Esophagus squamous epithelium (tissue), 4 donors: Measurements from ENCODE around the gene WFS1.

Experiments used
- POLR2A ChIP-seq, 4 donors: fragments of 450-650 bp; IDR thresholded peaks; one replicate each; pipeline ENCODE4 v1.6.1; 2017; ENCODE audit warnings: antibody characterized with exemption in 4 of 4, mild to moderate bottlenecking in 4 of 4, moderate library complexity in 3 of 4
- TF ChIP-seq, protein P1 (sequence below), 6 experiments: fragments of 450-650 bp in 4 of 6; fragments of 200-600 bp in 2 of 6; sonication (generic) in 2 of 6; IDR thresholded peaks; one replicate each; pipeline ENCODE4 v1.5.1; 2016 to 2019; ENCODE audit warnings: antibody characterized with exemption in 6 of 6, mild to moderate bottlenecking in 4 of 6, moderate library complexity in 4 of 6

- TF ChIP-seq, protein P1, sequence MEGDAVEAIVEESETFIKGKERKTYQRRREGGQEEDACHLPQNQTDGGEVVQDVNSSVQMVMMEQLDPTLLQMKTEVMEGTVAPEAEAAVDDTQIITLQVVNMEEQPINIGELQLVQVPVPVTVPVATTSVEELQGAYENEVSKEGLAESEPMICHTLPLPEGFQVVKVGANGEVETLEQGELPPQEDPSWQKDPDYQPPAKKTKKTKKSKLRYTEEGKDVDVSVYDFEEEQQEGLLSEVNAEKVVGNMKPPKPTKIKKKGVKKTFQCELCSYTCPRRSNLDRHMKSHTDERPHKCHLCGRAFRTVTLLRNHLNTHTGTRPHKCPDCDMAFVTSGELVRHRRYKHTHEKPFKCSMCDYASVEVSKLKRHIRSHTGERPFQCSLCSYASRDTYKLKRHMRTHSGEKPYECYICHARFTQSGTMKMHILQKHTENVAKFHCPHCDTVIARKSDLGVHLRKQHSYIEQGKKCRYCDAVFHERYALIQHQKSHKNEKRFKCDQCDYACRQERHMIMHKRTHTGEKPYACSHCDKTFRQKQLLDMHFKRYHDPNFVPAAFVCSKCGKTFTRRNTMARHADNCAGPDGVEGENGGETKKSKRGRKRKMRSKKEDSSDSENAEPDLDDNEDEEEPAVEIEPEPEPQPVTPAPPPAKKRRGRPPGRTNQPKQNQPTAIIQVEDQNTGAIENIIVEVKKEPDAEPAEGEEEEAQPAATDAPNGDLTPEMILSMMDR (IDR thresholded peaks at IDR 0.05): no peak
- no peak for TF ChIP-seq POLR2A (IDR thresholded peaks at IDR 0.05)
Measured at GRCh38 chr4:6338175-6338950, 68.7 kb downstream of the WFS1 start.
